ENCODE measurements around the gene TRIM14.

The TRIM14 gene

DNA sequence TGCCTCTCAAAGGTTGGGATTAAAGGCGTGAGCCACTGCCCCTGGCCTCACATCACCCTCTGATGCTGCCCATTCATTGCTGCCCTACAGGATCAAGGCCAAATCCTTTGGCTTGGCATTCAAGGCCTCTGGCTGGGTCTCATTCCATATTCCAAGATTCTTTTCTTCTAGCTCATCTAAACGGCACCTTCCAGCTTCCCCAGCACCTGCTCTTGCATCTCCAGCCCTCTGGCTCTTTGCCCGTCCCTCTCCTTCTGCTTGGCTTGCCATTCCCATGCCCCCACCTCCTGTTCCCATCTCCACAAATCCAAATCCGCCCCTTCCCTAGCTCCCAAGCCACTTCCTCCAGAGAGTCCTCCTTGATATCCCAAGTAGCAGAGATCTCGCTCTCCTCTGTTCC, 40.3 kb upstream of the TRIM14 start:
- TF ChIP-seq, protein P1, sequence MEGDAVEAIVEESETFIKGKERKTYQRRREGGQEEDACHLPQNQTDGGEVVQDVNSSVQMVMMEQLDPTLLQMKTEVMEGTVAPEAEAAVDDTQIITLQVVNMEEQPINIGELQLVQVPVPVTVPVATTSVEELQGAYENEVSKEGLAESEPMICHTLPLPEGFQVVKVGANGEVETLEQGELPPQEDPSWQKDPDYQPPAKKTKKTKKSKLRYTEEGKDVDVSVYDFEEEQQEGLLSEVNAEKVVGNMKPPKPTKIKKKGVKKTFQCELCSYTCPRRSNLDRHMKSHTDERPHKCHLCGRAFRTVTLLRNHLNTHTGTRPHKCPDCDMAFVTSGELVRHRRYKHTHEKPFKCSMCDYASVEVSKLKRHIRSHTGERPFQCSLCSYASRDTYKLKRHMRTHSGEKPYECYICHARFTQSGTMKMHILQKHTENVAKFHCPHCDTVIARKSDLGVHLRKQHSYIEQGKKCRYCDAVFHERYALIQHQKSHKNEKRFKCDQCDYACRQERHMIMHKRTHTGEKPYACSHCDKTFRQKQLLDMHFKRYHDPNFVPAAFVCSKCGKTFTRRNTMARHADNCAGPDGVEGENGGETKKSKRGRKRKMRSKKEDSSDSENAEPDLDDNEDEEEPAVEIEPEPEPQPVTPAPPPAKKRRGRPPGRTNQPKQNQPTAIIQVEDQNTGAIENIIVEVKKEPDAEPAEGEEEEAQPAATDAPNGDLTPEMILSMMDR (IDR thresholded peaks at IDR 0.05; ENCODE audit: low read length, missing control alignments) = no peak
- no peak for DNase-seq (ENCODE audit: low read depth)
- H3K4me3 ChIP-seq (replicated peaks; ENCODE audit: low read depth, low read length) = no peak overlapping the region

DNA sequence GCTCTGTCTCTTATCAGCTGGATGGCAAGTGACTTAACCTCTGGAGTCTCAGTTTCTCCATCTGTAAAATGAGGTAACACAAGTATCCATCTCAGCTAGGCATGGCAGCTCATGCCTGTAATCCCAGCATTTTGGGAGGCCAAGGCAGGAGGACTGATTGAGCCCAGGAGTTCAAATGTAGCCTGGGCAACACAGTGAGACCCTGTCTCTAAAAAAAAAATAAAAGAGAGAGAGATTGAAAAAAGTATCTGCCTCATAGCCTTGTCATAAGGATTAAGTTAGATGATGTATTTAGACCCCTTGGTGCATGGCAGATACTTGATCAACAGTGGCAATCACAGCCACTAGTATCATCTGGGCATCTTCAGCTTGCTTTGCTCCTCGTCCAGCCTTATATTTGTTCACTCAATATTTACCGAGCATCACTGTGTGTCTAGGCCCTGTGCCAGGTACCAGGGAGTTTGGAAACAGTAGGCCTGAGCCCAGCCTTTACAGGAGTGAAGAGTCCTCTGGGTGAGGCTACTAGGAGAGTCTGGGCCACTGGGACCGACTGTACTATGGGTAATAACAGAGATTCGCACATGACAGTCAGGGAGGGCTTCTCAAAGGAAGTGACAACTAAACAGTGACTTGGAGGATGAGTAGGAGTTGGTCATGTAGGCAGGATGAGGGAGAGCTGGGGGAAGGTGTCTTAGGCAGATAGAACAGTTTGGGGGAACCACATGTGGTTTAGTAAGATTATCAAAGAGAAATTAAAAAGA, 39.2 kb upstream of the TRIM14 start:
- no peak overlapping the region for H3K4me3 ChIP-seq (replicated peaks; ENCODE audit: low read depth, low read length)
- TF ChIP-seq, protein P1 (IDR thresholded peaks at IDR 0.05; ENCODE audit: low read length, missing control alignments) = no peak
- DNase-seq (ENCODE audit: low read depth) = no peak

DNA sequence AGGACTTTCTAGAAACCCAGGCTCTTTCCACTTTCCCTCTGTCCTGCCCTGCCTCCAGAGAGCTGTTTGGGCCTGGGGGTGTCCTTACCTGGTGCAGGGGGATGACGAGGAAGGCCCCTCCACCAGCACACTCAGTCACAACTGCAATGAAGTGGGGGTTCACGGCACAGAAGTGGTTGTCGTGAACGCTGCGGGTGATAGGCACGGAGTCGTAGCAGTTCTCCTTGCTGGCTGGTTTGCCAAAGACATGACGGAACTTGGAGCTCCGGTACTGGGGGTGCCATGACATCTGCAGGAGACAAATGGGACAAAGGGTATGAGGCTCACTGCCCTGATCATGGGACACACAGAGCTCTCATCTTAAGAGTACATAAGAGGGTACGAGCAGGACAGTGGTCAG, 38.4 kb upstream of the TRIM14 start:
- no peak overlapping the region for H3K4me3 ChIP-seq (replicated peaks; ENCODE audit: low read depth, low read length)
- TF ChIP-seq, protein P1 (IDR thresholded peaks at IDR 0.05; ENCODE audit: low read length, missing control alignments) = no peak
- no peak for DNase-seq (ENCODE audit: low read depth)

DNA sequence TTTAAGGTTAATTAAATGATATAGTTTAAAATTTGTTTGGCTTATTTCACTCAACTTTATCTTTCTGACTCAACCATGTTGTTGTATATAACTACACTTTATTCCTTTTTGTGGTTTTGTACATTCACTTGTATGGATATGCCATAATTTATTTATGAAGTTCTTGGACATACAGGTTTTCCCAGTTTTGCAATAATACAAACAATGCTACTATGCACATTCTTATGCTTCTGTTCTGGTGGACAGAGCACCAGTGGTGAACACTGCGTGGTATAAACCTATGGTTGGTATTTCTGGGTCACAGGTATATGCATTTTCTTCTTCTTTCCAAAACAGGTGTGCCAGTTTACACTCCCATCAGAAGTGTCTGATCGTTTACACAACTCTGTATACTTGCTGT, 35.7 kb upstream of the TRIM14 start:
- DNase-seq (ENCODE audit: low read depth) = no peak
- TF ChIP-seq, protein P1 (IDR thresholded peaks at IDR 0.05; ENCODE audit: low read length, missing control alignments) = no peak
- no peak overlapping the region for H3K4me3 ChIP-seq (replicated peaks; ENCODE audit: low read depth, low read length)

DNA sequence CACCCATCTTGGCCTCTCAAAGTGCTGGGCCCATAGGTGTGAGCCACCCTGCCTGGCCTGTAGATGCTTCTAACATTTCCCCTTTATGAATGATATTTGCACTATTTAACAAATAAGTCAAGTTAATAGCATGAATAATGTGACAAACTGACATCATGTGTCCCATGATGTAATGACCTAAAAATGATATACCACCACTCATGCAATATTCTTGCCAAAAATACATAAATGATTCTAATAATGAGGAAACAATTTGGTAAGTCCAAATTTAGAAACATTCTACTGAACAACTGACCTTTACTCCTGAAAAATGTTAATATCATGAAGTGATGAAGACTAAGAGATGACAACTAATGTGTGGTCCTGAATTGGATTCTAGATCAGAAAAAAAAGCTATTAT, 33.5 kb upstream of the TRIM14 start:
- no peak overlapping the region for H3K4me3 ChIP-seq (replicated peaks; ENCODE audit: low read depth, low read length)
- DNase-seq (ENCODE audit: low read depth) = no peak
- TF ChIP-seq, protein P1 (IDR thresholded peaks at IDR 0.05; ENCODE audit: low read length, missing control alignments) = no peak

DNA sequence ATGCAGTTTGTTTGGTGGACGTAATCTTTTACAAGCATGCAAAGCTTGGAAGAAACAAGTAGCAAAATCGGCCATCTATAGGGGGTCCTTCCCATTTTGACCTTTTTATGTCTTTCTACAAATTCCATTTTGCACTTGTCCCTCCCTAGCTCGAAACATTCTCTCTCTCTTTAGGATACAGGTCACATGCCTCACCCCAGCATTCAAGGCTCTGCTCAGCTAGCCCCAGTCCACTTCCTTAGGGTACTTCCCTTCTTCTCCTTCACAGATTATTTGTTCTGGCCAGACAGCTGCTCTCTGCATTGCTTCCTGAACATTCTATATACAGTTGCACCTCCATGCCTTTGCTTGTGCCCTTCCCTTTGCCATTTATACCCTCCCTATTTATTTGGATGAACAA, 31.7 kb upstream of the TRIM14 start:
- TF ChIP-seq, protein P1 (IDR thresholded peaks at IDR 0.05; ENCODE audit: low read length, missing control alignments) = no peak
- H3K4me3 ChIP-seq (replicated peaks; ENCODE audit: low read depth, low read length) = no peak overlapping the region
- DNase-seq (ENCODE audit: low read depth) = no peak

DNA sequence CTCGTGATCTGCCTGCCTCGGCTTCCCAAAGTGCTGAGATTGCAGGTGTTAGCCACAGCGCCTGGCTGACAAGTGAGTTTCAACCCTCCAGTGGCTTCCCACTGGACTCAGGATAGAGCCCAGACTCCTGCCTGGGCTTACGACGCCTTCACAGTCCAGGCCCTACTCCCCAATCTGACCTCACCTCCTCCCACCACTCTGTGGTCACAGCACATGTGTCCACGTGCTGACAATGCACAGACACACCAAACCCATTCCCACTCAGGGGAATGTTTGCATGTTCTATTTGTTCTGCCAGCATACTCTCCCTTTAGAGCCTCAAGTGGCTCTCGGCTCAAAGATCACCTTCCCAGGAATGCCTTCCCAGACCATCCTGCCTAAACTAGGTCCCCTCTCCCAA, 31.1 kb upstream of the TRIM14 start:
- no peak for DNase-seq (ENCODE audit: low read depth)
- no peak overlapping the region for H3K4me3 ChIP-seq (replicated peaks; ENCODE audit: low read depth, low read length)
- TF ChIP-seq, protein P1 (IDR thresholded peaks at IDR 0.05; ENCODE audit: low read length, missing control alignments) = no peak

All from fibroblast of pulmonary artery (primary cell).